Thyroid gland (tissue), 4 donors: ENCODE measurements around the gene IL21R.

ENCODE experiments used
- POLR2A ChIP-seq, 2 donors: fragments of 450-650 bp; IDR thresholded peaks; one replicate each; pipeline ENCODE4 v1.6.1; 2017; ENCODE audit warnings: antibody characterized with exemption in 2 of 2, mild to moderate bottlenecking in 2 of 2, moderate library complexity in 1 of 2
- TF ChIP-seq, protein P1 (sequence below), 6 experiments: fragments of 200-600 bp in 3 of 6; fragments of 450-650 bp in 3 of 6; sonication (generic) in 3 of 6; IDR thresholded peaks; one replicate each; pipeline ENCODE4 v1.5.1; 2016 to 2019; ENCODE audit warnings: antibody characterized with exemption in 6 of 6, mild to moderate bottlenecking in 2 of 6, inconsistent platforms in 1 of 6, moderate library complexity in 1 of 6

DNA sequence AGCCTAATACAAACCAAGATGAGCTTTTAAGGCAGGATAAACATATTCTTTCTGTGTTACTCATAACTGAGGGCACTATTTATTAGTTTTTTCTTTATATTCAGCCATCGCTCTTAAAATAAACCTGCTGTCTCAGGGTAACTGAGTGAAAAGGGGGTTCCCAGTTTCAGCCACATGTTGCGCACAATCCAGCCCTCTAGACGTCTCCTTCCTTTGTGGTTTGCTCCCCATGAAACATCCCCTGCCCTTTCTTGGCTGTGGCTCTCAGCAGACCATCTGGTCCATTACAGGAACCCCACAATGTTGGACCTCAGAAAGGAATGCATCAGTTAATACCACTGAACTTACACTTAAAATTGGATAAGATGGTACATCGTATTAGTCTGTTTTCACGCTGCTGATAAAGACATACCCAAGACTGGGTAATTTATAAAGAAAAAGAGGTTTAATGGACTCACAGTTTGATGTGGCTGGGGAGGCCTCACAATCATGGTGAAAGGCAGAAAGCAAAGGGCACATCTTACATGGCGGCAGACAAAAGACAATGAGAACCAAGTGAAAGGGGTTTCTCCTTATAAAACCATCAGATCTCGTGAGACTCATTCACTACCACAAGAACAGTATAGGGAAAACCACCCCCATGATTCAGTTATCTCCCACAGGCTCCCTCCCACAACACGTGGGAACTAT lies 12.6 kb upstream of the IL21R start:
- no peak for TF ChIP-seq POLR2A (IDR thresholded peaks at IDR 0.05)
- TF ChIP-seq, protein P1, sequence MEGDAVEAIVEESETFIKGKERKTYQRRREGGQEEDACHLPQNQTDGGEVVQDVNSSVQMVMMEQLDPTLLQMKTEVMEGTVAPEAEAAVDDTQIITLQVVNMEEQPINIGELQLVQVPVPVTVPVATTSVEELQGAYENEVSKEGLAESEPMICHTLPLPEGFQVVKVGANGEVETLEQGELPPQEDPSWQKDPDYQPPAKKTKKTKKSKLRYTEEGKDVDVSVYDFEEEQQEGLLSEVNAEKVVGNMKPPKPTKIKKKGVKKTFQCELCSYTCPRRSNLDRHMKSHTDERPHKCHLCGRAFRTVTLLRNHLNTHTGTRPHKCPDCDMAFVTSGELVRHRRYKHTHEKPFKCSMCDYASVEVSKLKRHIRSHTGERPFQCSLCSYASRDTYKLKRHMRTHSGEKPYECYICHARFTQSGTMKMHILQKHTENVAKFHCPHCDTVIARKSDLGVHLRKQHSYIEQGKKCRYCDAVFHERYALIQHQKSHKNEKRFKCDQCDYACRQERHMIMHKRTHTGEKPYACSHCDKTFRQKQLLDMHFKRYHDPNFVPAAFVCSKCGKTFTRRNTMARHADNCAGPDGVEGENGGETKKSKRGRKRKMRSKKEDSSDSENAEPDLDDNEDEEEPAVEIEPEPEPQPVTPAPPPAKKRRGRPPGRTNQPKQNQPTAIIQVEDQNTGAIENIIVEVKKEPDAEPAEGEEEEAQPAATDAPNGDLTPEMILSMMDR (IDR thresholded peaks at IDR 0.05): no peak
